GM23338 (cell line): ENCODE measurements around the gene DCDC2. TPM values are rescaled to one million over a fixed set of nuclear protein-coding genes. Genes with fewer than 3 reads are reported as not detected.
"Not testable (repeated sequence)": the region's sequence is repeated elsewhere in the genome, so short reads cannot be mapped to it uniquely, and the experiment has no call there.

Experiments used
- ATAC-seq: fragments of 200-7000 bp; cut with Tn5 transposase; 3 replicates; pipeline ENCODE4 v1.9.1; 2020
- DNase-seq: peaks from one replicate; pipeline ENCODE4 v3.0.0-alpha.2; 2015; ENCODE audit warnings: low spot score
- H2AFZ ChIP-seq: fragments of 200-600 bp; sonication (generic); 2 replicates; pipeline ENCODE4 v1.8.0; 2016; ENCODE audit warnings: antibody characterized with exemption, mild to moderate bottlenecking, moderate library complexity
- H3F3A ChIP-seq: fragments of 200-600 bp; sonication (generic); replicated peaks from 2 replicates; pipeline ENCODE4 v1.8.0; 2017; ENCODE audit warnings: antibody characterized with exemption, mixed run types, low read depth
- H3K27ac ChIP-seq: fragments of 200-600 bp; sonication (generic); 2 replicates; pipeline ENCODE4 v1.6.1; 2016; ENCODE audit warnings: low read depth
- H3K27me3 ChIP-seq: fragments of 200-600 bp; sonication (generic); 2 replicates; pipeline ENCODE4 v1.8.0; 2016; ENCODE audit warnings: mild to moderate bottlenecking, mixed run types, moderate library complexity; ENCODE audit not compliant: insufficient read depth
- H3K36me3 ChIP-seq: fragments of 200-600 bp; sonication (generic); 2 replicates; pipeline ENCODE4 v1.8.0; 2016; ENCODE audit warnings: mild to moderate bottlenecking; ENCODE audit not compliant: insufficient read depth
- H3K4me1 ChIP-seq: fragments of 200-600 bp; sonication (generic); 2 replicates; pipeline ENCODE4 v1.8.0; 2016; ENCODE audit warnings: mild to moderate bottlenecking, moderate library complexity; ENCODE audit not compliant: insufficient read depth
- H3K4me2 ChIP-seq: fragments of 200-600 bp; sonication (generic); 2 replicates; pipeline ENCODE4 v1.7.1; 2017; ENCODE audit warnings: mixed run types
- H3K4me3 ChIP-seq: fragments of 200-600 bp; sonication (generic); 2 replicates; pipeline ENCODE4 v1.6.1; 2016; ENCODE audit warnings: mixed run types
- H3K79me2 ChIP-seq: fragments of 200-600 bp; sonication (generic); replicated peaks from 2 replicates; pipeline ENCODE4 v1.8.0; 2017; ENCODE audit warnings: mild to moderate bottlenecking; ENCODE audit not compliant: insufficient read depth
- H3K9me2 ChIP-seq: fragments of 200-600 bp; sonication (generic); 2 replicates; pipeline ENCODE4 v1.8.0; 2017; ENCODE audit not compliant: insufficient read depth
- H4K20me1 ChIP-seq: fragments of 200-600 bp; sonication (generic); replicated peaks from 2 replicates; pipeline ENCODE4 v1.8.0; 2017; ENCODE audit warnings: mild to moderate bottlenecking; ENCODE audit not compliant: insufficient read depth
- H3K27ac Mint-ChIP-seq: 2 replicates; pipeline ENCODE4 v1.8.0; 2020; ENCODE audit warnings: inconsistent platforms, mild to moderate bottlenecking, moderate library complexity, mixed read lengths
- H3K27me3 Mint-ChIP-seq: 3 replicates; pipeline ENCODE4 v1.8.0; 2022; ENCODE audit warnings: low read depth, mild to moderate bottlenecking, moderate library complexity, mixed read lengths, inconsistent platforms; ENCODE audit not compliant: insufficient read depth, poor library complexity
- H3K36me3 Mint-ChIP-seq: 3 replicates; pipeline ENCODE4 v1.8.0; 2021; ENCODE audit warnings: low read depth, mild to moderate bottlenecking, inconsistent platforms, moderate library complexity, mixed read lengths
- H3K4me1 Mint-ChIP-seq: 3 replicates; pipeline ENCODE4 v1.8.0; 2020; ENCODE audit warnings: mild to moderate bottlenecking, inconsistent platforms, mixed read lengths
- H3K4me3 Mint-ChIP-seq: 3 replicates; pipeline ENCODE4 v1.8.0; 2021; ENCODE audit warnings: moderate library complexity, mild to moderate bottlenecking, inconsistent platforms, mixed read lengths
- H3K9me3 Mint-ChIP-seq: 3 replicates; pipeline ENCODE4 v1.8.0; 2020; ENCODE audit warnings: moderate library complexity, mild to moderate bottlenecking, inconsistent platforms, mixed read lengths
- CREB1 ChIP-seq: fragments of 250-450 bp; sonication (Bioruptor Pico); IDR thresholded peaks from 2 replicates; pipeline ENCODE4 v1.5.0; 2020; ENCODE audit warnings: low read depth, mild to moderate bottlenecking, moderate library complexity
- CTCF ChIP-seq, 2 experiments: fragments of 200-600 bp in 1 of 2; sonication (generic) in 1 of 2; conservative IDR thresholded peaks; 2 replicates each; pipeline versions ENCODE4 v1.5.1 to v1.6.1; 2016 to 2017; ENCODE audit warnings: antibody characterized with exemption in 2 of 2, low read depth in 2 of 2, mild to moderate bottlenecking in 2 of 2, moderate library complexity in 1 of 2
- ETS1 ChIP-seq: IDR thresholded peaks from 2 replicates; pipeline ENCODE4 v1.6.1; 2016; ENCODE audit warnings: antibody characterized with exemption
- EZH2 ChIP-seq: fragments of 200-600 bp; sonication (generic); IDR thresholded peaks from one replicate; pipeline ENCODE4 v1.8.0; 2017; ENCODE audit warnings: antibody characterized with exemption, mild to moderate bottlenecking, low read depth; ENCODE audit not compliant: unreplicated experiment
- EZH2phosphoT487 ChIP-seq: fragments of 200-600 bp; sonication (generic); IDR thresholded peaks from one replicate; pipeline ENCODE4 v1.8.1; 2018; ENCODE audit warnings: antibody characterized with exemption; ENCODE audit not compliant: unreplicated experiment
- JUNB ChIP-seq: IDR thresholded peaks from one replicate; pipeline ENCODE4 v1.6.1; 2016; ENCODE audit warnings: antibody characterized with exemption; ENCODE audit not compliant: unreplicated experiment
- NANOG ChIP-seq: IDR thresholded peaks from 2 replicates; pipeline ENCODE4 v1.6.1; 2016; ENCODE audit warnings: antibody characterized with exemption, borderline replicate concordance
- POLR2AphosphoS5 ChIP-seq: IDR thresholded peaks from 2 replicates; pipeline ENCODE4 v1.6.1; 2016; ENCODE audit warnings: antibody characterized with exemption, low read depth
- REST ChIP-seq: IDR thresholded peaks from one replicate; pipeline ENCODE4 v1.6.1; 2018; ENCODE audit warnings: antibody characterized with exemption; ENCODE audit not compliant: unreplicated experiment
- STAT1 ChIP-seq: IDR thresholded peaks from one replicate; pipeline ENCODE4 v1.6.1; 2016; ENCODE audit warnings: antibody characterized with exemption; ENCODE audit not compliant: unreplicated experiment
- ZNF114 ChIP-seq: fragments of 250-450 bp; sonication (Bioruptor Pico); IDR thresholded peaks from 2 replicates; pipeline ENCODE4 v1.5.0; 2020; ENCODE audit warnings: mild to moderate bottlenecking, moderate library complexity
- ZNF331 ChIP-seq: fragments of 250-450 bp; sonication (Bioruptor Pico); IDR thresholded peaks from 2 replicates; pipeline ENCODE4 v1.5.0; 2020; ENCODE audit warnings: low read depth, mild to moderate bottlenecking, moderate library complexity
- polyA plus RNA-seq: library from polyadenylated mRNA; unstranded; fragments of >200 nt; fragmentation: Nextera tagmentation; extraction: Ambion mirVana; gene quantifications from 2 replicates; pipeline ENCODE4 v1.2.1, GENCODE V29; 2016
- total RNA-seq: library from RNA; depleted of rRNA; stranded (reverse); fragments of >200 nt; shearing (Covaris generic); gene quantifications from 2 replicates; pipeline ENCODE4 v1.2.3, GENCODE V29; 2014

Gene DCDC2
- total and polyA plus RNA-seq, 2 experiments from 2014 or later, result 0.59 to 0.79 TPM

- H3K27ac Mint-ChIP-seq, result no peak overlapping the region
- Histone ChIP-seq H3K9me2 (no peaks in the 10 kb centered on the region), H3K27me3 (no peaks in the 10 kb centered on the region), H4K20me1 (no peaks in the 10 kb centered on the region), H3K79me2 (no peaks in the 10 kb centered on the region), H3K36me3 (no peaks in the 10 kb centered on the region), H3F3A (no peaks in the 10 kb centered on the region), H3K4me1 (no peaks in the 10 kb centered on the region), H3K4me3 (no peak overlapping the region), H2AFZ (no peak overlapping the region), H3K27ac (no peak overlapping the region), H3K4me2 (no peak overlapping the region)
- DNase-seq (peak; percentile 68), ATAC-seq (peak; percentile 77)
- no peaks in the 10 kb centered on the region for H3K4me1 Mint-ChIP-seq
- no peak overlapping the region for H3K4me3 Mint-ChIP-seq
- no peaks in the 10 kb centered on the region for H3K36me3 Mint-ChIP-seq
- peaks cover 3% of the 10 kb centered on the region; the same call in 1 of the 3 replicates for H3K9me3 Mint-ChIP-seq
- peaks cover 3% of the 10 kb centered on the region for H3K27me3 Mint-ChIP-seq
- TF ChIP-seq POLR2AphosphoS5, result no peak
- no peak for TF ChIP-seq EZH2
- TF ChIP-seq CTCF (conservative IDR thresholded peaks at IDR 0.05; ENCODE audit: low read depth in 2 of 2), result peak; percentile 75 to 77
- TF ChIP-seq JUNB, result no peak
Measured at GRCh38 chr6:24205020-24205492, 152.8 kb downstream of the DCDC2 start.

- not testable (repeated sequence) for H3K4me3 ChIP-seq, H4K20me1 ChIP-seq, H3K27ac Mint-ChIP-seq, H3K4me3 Mint-ChIP-seq, H2AFZ ChIP-seq, H3K36me3 ChIP-seq, H3K9me2 ChIP-seq, H3K4me1 ChIP-seq, H3K4me2 ChIP-seq, DNase-seq, H3K27ac ChIP-seq, H3F3A ChIP-seq, H3K27me3 Mint-ChIP-seq, H3K9me3 Mint-ChIP-seq, H3K79me2 ChIP-seq, ATAC-seq, H3K4me1 Mint-ChIP-seq, H3K27me3 ChIP-seq, H3K36me3 Mint-ChIP-seq
Measured at GRCh38 chr6:24204113-24204512, 153.7 kb downstream of the DCDC2 start.

GRCh38 chr6:24197892-24198291, 160.0 kb downstream of the DCDC2 start:
- Mint-ChIP-seq H3K4me3 (no peak overlapping the region), H3K27me3 (peaks cover 3% of the 10 kb centered on the region), H3K9me3 (peaks cover 8% of the 10 kb centered on the region; the same call in 1 of the 3 replicates), H3K36me3 (no peaks in the 10 kb centered on the region), H3K4me1 (no peaks in the 10 kb centered on the region), H3K27ac (no peak overlapping the region)
- Histone ChIP-seq H3K27ac (no peak overlapping the region), H3K4me3 (no peak overlapping the region), H2AFZ (no peak overlapping the region), H4K20me1 (no peaks in the 10 kb centered on the region), H3F3A (no peaks in the 10 kb centered on the region), H3K27me3 (no peaks in the 10 kb centered on the region), H3K36me3 (no peaks in the 10 kb centered on the region), H3K4me1 (no peaks in the 10 kb centered on the region), H3K4me2 (no peak overlapping the region), H3K79me2 (no peaks in the 10 kb centered on the region), H3K9me2 (no peaks in the 10 kb centered on the region)
- DNase-seq (no peak), ATAC-seq (no peak)
- TF ChIP-seq CREB1 (CRISPR knock-in tag) (no peak), ZNF331 (CRISPR knock-in tag) (no peak), REST (no peak), EZH2 (no peak), JUNB (no peak), POLR2AphosphoS5 (no peak), ZNF114 (no peak), NANOG (no peak), STAT1 (no peak), ETS1 (no peak), EZH2phosphoT487 (no peak)
